Right lobe of liver (tissue), 6 donors: ENCODE data around the gene KCNN3. TPM values are rescaled to one million over a fixed set of nuclear protein-coding genes. Genes with fewer than 3 reads are reported as not detected.

Source experiments
- ATAC-seq, 4 donors: fragments of 200-7000 bp; cut with Tn5 transposase; one replicate each; pipeline ENCODE4 v1.9.1; 2020; ENCODE audit warnings: mild to moderate bottlenecking in 4 of 4, moderate library complexity in 4 of 4
- DNase-seq, 3 donors: peaks; one replicate each; pipeline ENCODE4 v3.0.0-alpha.2; 2020
- H3K27ac ChIP-seq, 3 donors: fragments of 200-600 bp; one replicate each; pipeline ENCODE4 v1.8.0; 2022
- H3K27me3 ChIP-seq, 2 donors: fragments of 200-600 bp; one replicate each; pipeline ENCODE4 v1.8.0; 2022
- H3K36me3 ChIP-seq, 4 donors: fragments of 200-600 bp; sonication (generic) in 1 of 4; one replicate each; pipeline versions ENCODE4 v1.5.1 to v1.8.0; 2017 to 2022; ENCODE audit warnings: control low read depth in 1 of 4
- H3K4me1 ChIP-seq, 4 donors: fragments of 200-600 bp; sonication (generic) in 1 of 4; one replicate each; pipeline versions ENCODE4 v1.5.1 to v1.8.0; 2017 to 2022; ENCODE audit warnings: control low read depth in 1 of 4
- H3K4me3 ChIP-seq, 3 donors: fragments of 200-600 bp; one replicate each; pipeline ENCODE4 v1.8.0; 2022
- H3K9me3 ChIP-seq, 4 donors: fragments of 200-600 bp; sonication (generic) in 1 of 4; one replicate each; pipeline versions ENCODE4 v1.5.1 to v1.8.0; 2017 to 2022; ENCODE audit warnings: control low read depth in 1 of 4
- CTCF ChIP-seq, 4 donors: fragments of 200-600 bp in 3 of 4; fragments of 450-650 bp in 1 of 4; IDR thresholded peaks; one replicate each; pipeline versions ENCODE4 v1.5.1 to v1.8.0; 2016 to 2022; ENCODE audit warnings: antibody characterized with exemption in 4 of 4, mild to moderate bottlenecking in 2 of 4
- POLR2A ChIP-seq: fragments of 450-650 bp; IDR thresholded peaks from one replicate; pipeline ENCODE4 v1.6.1; 2017; ENCODE audit warnings: antibody characterized with exemption, mild to moderate bottlenecking
- WGBS: methylation state at CpG from one replicate; pipeline ENCODE4 v1.1.6; 2018; ENCODE audit warnings: low coverage, low lambda C conversion rate; ENCODE audit not compliant: insufficient coverage; ENCODE audit errors: missing lambda C conversion rate; 5-methylcytosine and 5-hydroxymethylcytosine counted together
- intact Hi-C, 2 donors: fragments of 100-400 bp; cut with DNase I; formaldehyde crosslinking; loops; one replicate each; pipeline versions ENCODE4 v1.11.2 to v1.14.1; 2022
- total RNA-seq, 6 experiments: library from RNA; depleted of rRNA in 2 of 6; stranded (reverse); fragments of >200 nt in 2 of 6; fragmentation: NEBNext Ultra II Directional in 3 of 6; extraction: Animal tissue kit (Norgen Biotek cat#: 25700) in 3 of 6; gene quantifications; one replicate each; pipeline versions ENCODE4 v1.1.0 to v1.2.4, GENCODE V29; 2016 to 2023
- donor health status: DM: no; HTN: yes; CAD: no.
- donor health status: DM: no; HTN: no; CAD: no.
- donor health status: DM: no; HTN: no; CAD: no.
- donor health status: DM: no; HTN: yes; CAD: no.
- donor health status: DM: no; HTN: yes; CAD: no.

The KCNN3 gene
- total RNA-seq, 6 experiments from 2014 or later = 0.15 to 0.64 (median 0.32) TPM

DNA sequence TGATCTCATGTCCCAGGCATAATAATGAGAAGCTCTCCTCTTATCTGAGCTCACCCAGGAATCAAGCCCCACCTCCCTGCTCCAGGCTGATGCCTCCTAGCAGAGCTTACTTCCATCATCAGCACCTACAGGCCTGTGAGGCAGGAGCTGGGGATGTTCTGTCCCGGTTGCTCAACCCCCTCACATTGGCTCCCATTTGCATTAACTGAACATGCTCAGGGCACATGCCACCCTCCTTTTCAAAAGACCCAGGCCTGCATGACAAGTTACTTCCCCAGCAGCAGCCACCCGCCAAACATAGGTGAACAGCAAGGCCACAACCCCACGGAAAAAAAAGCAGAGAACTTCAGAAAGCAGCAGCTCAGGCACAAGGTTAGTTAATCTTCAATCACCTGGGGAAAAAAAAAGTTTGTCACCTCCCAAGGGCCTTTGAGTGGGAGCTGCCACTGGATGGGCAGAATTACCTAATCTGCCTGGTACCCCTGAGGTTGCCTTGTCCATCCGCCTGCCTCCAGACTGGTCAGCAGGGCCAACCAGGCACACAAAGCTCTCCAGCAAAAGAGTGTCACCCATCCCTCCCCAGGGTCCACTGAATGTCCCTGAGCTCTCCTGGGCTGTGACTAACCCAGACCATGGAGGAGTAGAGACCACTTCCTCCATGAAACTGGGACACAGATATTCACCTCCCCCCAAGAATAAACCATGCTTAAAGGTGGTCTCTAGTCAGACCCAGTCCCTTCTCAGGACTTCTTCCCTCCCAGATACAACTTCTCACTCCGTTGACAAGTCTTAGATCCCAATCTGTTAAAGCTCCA is 4.4 kb downstream of the KCNN3 start:
- no peak for TF ChIP-seq POLR2A
- TF ChIP-seq CTCF (IDR thresholded peaks at IDR 0.05) = no peak
- ATAC-seq (no peak), DNase-seq (no peak)
- H3K27me3 ChIP-seq = no peaks in the 10 kb centered on the region
- WGBS = 32% methylated on average over 4 of the region's 5 CpGs
- H3K36me3 ChIP-seq = no peaks in the 10 kb centered on the region
- no peak overlapping the region for H3K4me3 ChIP-seq
- intact Hi-C loops = loop anchor here in 1 of 2 donors (10.0 kb wide), 1 partner anchor 201 kb away; no protein-coding TSS in a partner anchor
- H3K27ac ChIP-seq = no peak overlapping the region
- H3K4me1 ChIP-seq = peaks cover 0 to 4% (median 0%) of the 10 kb centered on the region in 4 donors
- no peaks in the 10 kb centered on the region for H3K9me3 ChIP-seq

GRCh38 chr1:154864189-154864975 is 5.7 kb downstream of the KCNN3 start:
- DNase-seq = no peak
- Histone ChIP-seq H3K27me3 (no peaks in the 10 kb centered on the region), H3K27ac (no peak overlapping the region), H3K4me1 (peaks cover 0 to 4% (median 0%) of the 10 kb centered on the region in 4 donors), H3K4me3 (no peak overlapping the region), H3K9me3 (no peaks in the 10 kb centered on the region), H3K36me3 (no peaks in the 10 kb centered on the region)
- intact Hi-C loops = loop anchor here in 1 of 2 donors (10.0 kb wide), 1 partner anchor 200 kb away; no protein-coding TSS in a partner anchor
- TF ChIP-seq POLR2A = no peak
- no peak for TF ChIP-seq CTCF (IDR thresholded peaks at IDR 0.05)
- 82% methylated on average over 7 of the region's 8 CpGs for WGBS
- no peak for ATAC-seq

GRCh38 chr1:154863315-154864174 is 6.5 kb downstream of the KCNN3 start:
- no peak overlapping the region for H3K27ac ChIP-seq
- ATAC-seq = peak in 1 of 4 donors; percentile 41

More at GRCh38 chr1:154863315-154864174, 6.5 kb downstream of the KCNN3 start:
- H3K4me3 ChIP-seq = no peak overlapping the region
- H3K4me1 ChIP-seq = peaks cover 0 to 4% (median 0%) of the 10 kb centered on the region in 4 donors
- H3K27me3 ChIP-seq = no peaks in the 10 kb centered on the region
- no peak for TF ChIP-seq POLR2A
- peak in 3 of 4 donors; percentile 15 to 28 (median 22) for TF ChIP-seq CTCF (IDR thresholded peaks at IDR 0.05)
- no peaks in the 10 kb centered on the region for H3K36me3 ChIP-seq
- H3K9me3 ChIP-seq = no peaks in the 10 kb centered on the region
- DNase-seq = no peak
- 75% methylated on average over 13 of the region's 16 CpGs for WGBS
- intact Hi-C loops = loop anchor here in 1 of 2 donors (10.0 kb wide), 1 partner anchor 199 kb away; no protein-coding TSS in a partner anchor
